Endothelial cell of umbilical vein (primary cell): ENCODE data around the gene KPRP. TPM values are rescaled to one million over a fixed set of nuclear protein-coding genes. Genes with fewer than 3 reads are reported as not detected.

ENCODE experiments used
- BruUV-seq: library from RNA; stranded (reverse); fragments of 400-500 nt; replicated peaks from 2 replicates; lab custom pipeline; 2021; lab: Mats Ljungman, UMichigan
- CTCF ChIA-PET: fragments of 300-600, 350-600 bp; sonication (Branson Sonifier 250); formaldehyde crosslinking; loops from one replicate; lab custom pipeline; 2021; ENCODE audit warnings: antibody characterized with exemption, inconsistent platforms; lab: Charles Lee
- POLR2A ChIA-PET: fragments of 300-600, 350-600 bp; sonication (Branson Sonifier 250); formaldehyde crosslinking; loops from one replicate; lab custom pipeline; 2021; ENCODE audit warnings: antibody characterized with exemption, inconsistent platforms; lab: Charles Lee
- DNase-seq: peaks from one replicate; pipeline ENCODE4 v3.0.0-alpha.2; 2011; ENCODE audit warnings: low read depth, low spot score
- FAIRE-seq: peaks from 2 replicates; lab custom pipeline; 2011; peaks lifted over from hg19 to GRCh38; lab: Jason Lieb, UNC
- H2AFZ ChIP-seq: 2 replicates; pipeline ENCODE4 v1.6.0; 2012; ENCODE audit warnings: low read depth, low read length, control low read depth, inconsistent platforms
- H3K27ac ChIP-seq: 2 replicates; pipeline ENCODE4 v1.5.1; 2011; ENCODE audit warnings: low read depth, mild to moderate bottlenecking, control low read depth, low read length, moderate library complexity; ENCODE audit not compliant: insufficient read depth
- H3K27me3 ChIP-seq, 2 experiments: 2 replicates each; pipeline versions ENCODE4 v1.6.0 to v1.6.1; 2011; ENCODE audit warnings: low read length in 2 of 2, mixed read lengths in 1 of 2; ENCODE audit not compliant: control insufficient read depth in 2 of 2, insufficient read depth in 2 of 2
- H3K36me3 ChIP-seq, 2 experiments: 2 replicates in 1 of 2; 3 replicates in 1 of 2; pipeline ENCODE4 v1.5.1; 2011; ENCODE audit warnings: low read length in 2 of 2, mild to moderate bottlenecking in 1 of 2, moderate library complexity in 1 of 2; ENCODE audit not compliant: control insufficient read depth in 2 of 2, insufficient read depth in 2 of 2; ENCODE audit errors: extremely low read depth in 1 of 2
- H3K4me1 ChIP-seq: 3 replicates; pipeline ENCODE4 v1.5.1; 2011; ENCODE audit warnings: mild to moderate bottlenecking, low read length; ENCODE audit not compliant: control insufficient read depth, insufficient read depth; ENCODE audit errors: extremely low read depth
- H3K4me2 ChIP-seq: 2 replicates; pipeline ENCODE4 v1.6.1; 2011; ENCODE audit warnings: low read length, control low read depth, mixed read lengths; ENCODE audit not compliant: insufficient read depth
- H3K4me3 ChIP-seq, 3 experiments: fragments of 200-600 bp in 1 of 3; sonication (generic), shearing (Covaris generic) in 1 of 3; replicated peaks in 1 of 3; 2 replicates each; pipeline ENCODE4 v1.5.1; 2011 to 2016; ENCODE audit warnings: control low read depth in 3 of 3, low read length in 3 of 3, mild to moderate bottlenecking in 2 of 3, inconsistent platforms in 1 of 3, low read depth in 1 of 3, moderate library complexity in 1 of 3; ENCODE audit not compliant: insufficient read depth in 1 of 3
- H3K79me2 ChIP-seq: 2 replicates; pipeline ENCODE4 v1.6.0; 2012; ENCODE audit warnings: low read length, inconsistent platforms; ENCODE audit not compliant: control insufficient read depth, insufficient read depth
- H3K9ac ChIP-seq: replicated peaks from 2 replicates; pipeline ENCODE3; 2011; ENCODE audit warnings: low read length, control low read depth; ENCODE audit not compliant: insufficient read depth; ENCODE audit errors: extremely low read depth
- H3K9me1 ChIP-seq: replicated peaks from 3 replicates; pipeline ENCODE4 v1.6.0; 2011; ENCODE audit warnings: mild to moderate bottlenecking, low read length; ENCODE audit not compliant: control insufficient read depth, insufficient read depth; ENCODE audit errors: extremely low read depth
- H3K9me3 ChIP-seq: replicated peaks from 2 replicates; pipeline ENCODE4 v1.5.1; 2012; ENCODE audit warnings: low read length, inconsistent platforms; ENCODE audit not compliant: control insufficient read depth, insufficient read depth
- H4K20me1 ChIP-seq: replicated peaks from 2 replicates; pipeline ENCODE3; 2011; ENCODE audit warnings: mild to moderate bottlenecking, low read length; ENCODE audit not compliant: control insufficient read depth, insufficient read depth; ENCODE audit errors: extremely low read depth
- EZH2 ChIP-seq: IDR thresholded peaks from 2 replicates; pipeline ENCODE4 v1.6.1; 2012; ENCODE audit warnings: borderline replicate concordance, low read depth, mild to moderate bottlenecking, moderate library complexity, low read length, inconsistent platforms; ENCODE audit not compliant: severe bottlenecking
- FOS ChIP-seq: IDR thresholded peaks from 2 replicates; pipeline ENCODE4 v1.6.1; 2011; ENCODE audit warnings: mild to moderate bottlenecking, low read length, moderate library complexity, borderline replicate concordance; ENCODE audit not compliant: insufficient read depth
- GATA2 ChIP-seq: IDR thresholded peaks from 2 replicates; pipeline ENCODE4 v1.7.0; 2011; ENCODE audit warnings: low read depth, mild to moderate bottlenecking, moderate library complexity, mixed read lengths, low read length; ENCODE audit not compliant: insufficient read length, insufficient read depth
- JUN ChIP-seq: IDR thresholded peaks from 2 replicates; pipeline ENCODE4 v1.6.1; 2011; ENCODE audit warnings: borderline replicate concordance, low read depth; ENCODE audit not compliant: insufficient read length, insufficient read depth
- MYC ChIP-seq: IDR thresholded peaks from one replicate; pipeline ENCODE4 v1.6.1; 2011; ENCODE audit warnings: mild to moderate bottlenecking, low read depth, low read length
- POLR2A ChIP-seq: IDR thresholded peaks from 2 replicates; pipeline ENCODE4 v1.6.1; 2012; ENCODE audit warnings: low read depth, mild to moderate bottlenecking, control low read depth, low read length
- POLR2AphosphoS5 ChIP-seq: IDR thresholded peaks from 2 replicates; pipeline ENCODE4 v1.6.1; 2012; ENCODE audit warnings: low read depth, mild to moderate bottlenecking, control low read depth, low read length, moderate library complexity; ENCODE audit not compliant: insufficient read depth
- dilution Hi-C: fragments of 300-500 bp; cut with MboI; formaldehyde crosslinking; loops from one replicate; pipeline ENCODE4 v1.15.0; 2019; ENCODE audit warnings: low sequenced_read_pairs; ENCODE audit not compliant: extremely low pct_ligation_motif_present
- intact Hi-C: fragments of 100-400 bp; cut with micrococcal nuclease; formaldehyde crosslinking; loops from one replicate; pipeline ENCODE4 v1.10.0; 2022
- polyA plus RNA-seq, 4 experiments: library from polyadenylated mRNA; depleted of rRNA in 3 of 4; stranded (reverse) in 3 of 4; unstranded in 1 of 4; fragments of >200 nt; gene quantifications; 2 replicates each; pipeline versions ENCODE4 v1.2.1 to v1.2.3, GENCODE V29; 2011 to 2012; ENCODE audit warnings: missing spikeins in 1 of 4
- total RNA-seq: library from RNA; stranded (reverse); gene quantifications from 2 replicates; pipeline ENCODE4 v1.2.3, GENCODE V29; 2021
- TF ChIP-seq, protein P1 (sequence below): IDR thresholded peaks from 2 replicates; pipeline ENCODE4 v1.6.1; 2011; ENCODE audit not compliant: insufficient read depth, insufficient read length
- TF ChIP-seq, protein P2 (sequence below), 2 donors: IDR thresholded peaks; 1 replicate in 1 of 2; 2 replicates in 1 of 2; pipeline ENCODE4 v1.5.1; 2011; ENCODE audit warnings: low read length in 2 of 2, mild to moderate bottlenecking in 2 of 2, moderate library complexity in 2 of 2, control low read depth in 1 of 2, inconsistent platforms in 1 of 2, low read depth in 1 of 2; ENCODE audit not compliant: insufficient read depth in 1 of 2; ENCODE audit errors: extremely low read depth in 1 of 2

KPRP gene
- total and polyA plus RNA-seq, 2 donors (not counting 3 experiments of a cell fraction or from before 2014, with no cell fraction given): not detected

DNA sequence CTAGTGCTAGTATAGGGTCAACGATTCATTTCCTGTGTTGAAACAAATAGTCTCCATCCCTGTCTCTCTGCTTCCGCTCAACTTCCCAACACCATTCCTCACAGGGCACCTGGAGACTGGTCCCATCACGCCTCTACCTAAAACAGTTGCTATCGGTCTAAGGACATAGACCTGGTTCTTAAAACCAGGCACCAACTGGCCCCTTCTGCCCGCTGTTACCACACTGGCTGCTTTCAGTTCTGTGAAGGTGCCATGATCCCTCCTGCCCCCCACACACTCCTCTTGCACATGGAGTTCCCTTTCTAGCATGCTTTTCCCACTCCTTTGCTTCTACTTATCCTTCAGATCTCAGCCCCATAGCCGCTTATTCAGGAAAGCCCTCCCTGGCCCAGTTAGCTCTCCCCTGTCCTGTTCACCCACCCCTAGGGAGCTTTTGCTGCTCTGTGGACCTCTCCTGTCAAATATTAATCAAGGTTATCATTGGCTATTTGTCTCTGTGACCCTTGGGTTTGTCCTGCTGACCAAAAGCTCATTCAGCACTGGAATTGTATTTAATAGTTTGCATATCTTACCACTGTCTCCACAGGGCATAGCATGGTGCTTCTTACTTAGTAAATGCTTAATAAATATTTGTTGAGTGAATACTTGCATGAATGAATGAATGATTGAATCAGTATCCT is 11.9 kb upstream of the KPRP start:
- Histone ChIP-seq H3K9me1 (no peaks in the 10 kb centered on the region), H3K4me3 (no peak overlapping the region), H3K27ac (no peak overlapping the region), H3K9me3 (no peaks in the 10 kb centered on the region), H3K9ac (no peak overlapping the region), H2AFZ (no peak overlapping the region), H3K36me3 (no peaks in the 10 kb centered on the region), H3K79me2 (no peaks in the 10 kb centered on the region), H4K20me1 (no peaks in the 10 kb centered on the region), H3K4me1 (no peaks in the 10 kb centered on the region), H3K27me3 (no peaks in the 10 kb centered on the region), H3K4me2 (no peak overlapping the region)
- intact Hi-C loops: no loop called here
- BruUV-seq: no TSS peak
- dilution Hi-C loops: no loop called here
- ChIA-PET POLR2A (no interaction called here), CTCF (interaction anchor here (0.6 kb wide), 1 partner anchor 447 kb away, joined by 3 read pairs; no protein-coding TSS in a partner anchor)
- no peak for TF ChIP-seq FOS
- no peak for TF ChIP-seq MYC
- no peak for TF ChIP-seq GATA2
- TF ChIP-seq, protein P1, sequence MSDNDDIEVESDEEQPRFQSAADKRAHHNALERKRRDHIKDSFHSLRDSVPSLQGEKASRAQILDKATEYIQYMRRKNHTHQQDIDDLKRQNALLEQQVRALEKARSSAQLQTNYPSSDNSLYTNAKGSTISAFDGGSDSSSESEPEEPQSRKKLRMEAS: no peak
- no peak for TF ChIP-seq POLR2AphosphoS5
- no peak for TF ChIP-seq POLR2A
- TF ChIP-seq EZH2: no peak
- TF ChIP-seq, protein P2, sequence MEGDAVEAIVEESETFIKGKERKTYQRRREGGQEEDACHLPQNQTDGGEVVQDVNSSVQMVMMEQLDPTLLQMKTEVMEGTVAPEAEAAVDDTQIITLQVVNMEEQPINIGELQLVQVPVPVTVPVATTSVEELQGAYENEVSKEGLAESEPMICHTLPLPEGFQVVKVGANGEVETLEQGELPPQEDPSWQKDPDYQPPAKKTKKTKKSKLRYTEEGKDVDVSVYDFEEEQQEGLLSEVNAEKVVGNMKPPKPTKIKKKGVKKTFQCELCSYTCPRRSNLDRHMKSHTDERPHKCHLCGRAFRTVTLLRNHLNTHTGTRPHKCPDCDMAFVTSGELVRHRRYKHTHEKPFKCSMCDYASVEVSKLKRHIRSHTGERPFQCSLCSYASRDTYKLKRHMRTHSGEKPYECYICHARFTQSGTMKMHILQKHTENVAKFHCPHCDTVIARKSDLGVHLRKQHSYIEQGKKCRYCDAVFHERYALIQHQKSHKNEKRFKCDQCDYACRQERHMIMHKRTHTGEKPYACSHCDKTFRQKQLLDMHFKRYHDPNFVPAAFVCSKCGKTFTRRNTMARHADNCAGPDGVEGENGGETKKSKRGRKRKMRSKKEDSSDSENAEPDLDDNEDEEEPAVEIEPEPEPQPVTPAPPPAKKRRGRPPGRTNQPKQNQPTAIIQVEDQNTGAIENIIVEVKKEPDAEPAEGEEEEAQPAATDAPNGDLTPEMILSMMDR (IDR thresholded peaks at IDR 0.05; ENCODE audit: extremely low read depth in 1 of 2, insufficient read depth in 1 of 2, low read depth in 1 of 2, low read length in 2 of 2): no peak
- TF ChIP-seq JUN: no peak
- DNase-seq: no peak
- no peak for FAIRE-seq
